GM12878 (cell line): ENCODE results near the gene COMMD1. TPM values are rescaled to one million over a fixed set of nuclear protein-coding genes. Genes with fewer than 3 reads are reported as not detected.

Source experiments
- ATAC-seq: fragments of 200-7000 bp; cut with Tn5 transposase; 3 replicates; pipeline ENCODE4 v1.9.1; 2020; ENCODE audit warnings: mild to moderate bottlenecking, moderate library complexity
- BruUV-seq: library from RNA; stranded (reverse); fragments of 400-500 nt; replicated peaks from 2 replicates; lab custom pipeline; 2021; lab: Mats Ljungman, UMichigan
- CTCF ChIA-PET: fragments of 300-600 bp; sonication (Branson Sonifier 250); formaldehyde crosslinking; extraction: SDS; loops from one replicate; lab custom pipeline; 2021; ENCODE audit warnings: inconsistent platforms; lab: Yijun Ruan, JAX
- POLR2A ChIA-PET: fragments of 350-600 bp; formaldehyde crosslinking; extraction: SDS; loops from one replicate; lab custom pipeline; 2021; ENCODE audit warnings: inconsistent platforms; lab: Charles Lee
- RAD21 ChIA-PET: fragments of 300-600 bp; sonication (Branson Sonifier 250); formaldehyde crosslinking; loops from one replicate; lab custom pipeline; 2023; ENCODE audit warnings: antibody characterized with exemption; ENCODE audit not compliant: unreplicated experiment; lab: Charles Lee
- SMC1A ChIA-PET: fragments of 300-600 bp; sonication (Branson Sonifier 250); formaldehyde crosslinking; loops from one replicate; lab custom pipeline; 2023; ENCODE audit not compliant: unreplicated experiment, uncharacterized antibody; lab: Charles Lee
- DNase-seq: peaks from one replicate; pipeline ENCODE4 v3.0.0-alpha.2; 2011; ENCODE audit warnings: low read depth, low spot score
- FAIRE-seq: peaks from 3 replicates; lab custom pipeline; 2011; peaks lifted over from hg19 to GRCh38; lab: Jason Lieb, UNC
- H2AFZ ChIP-seq: 2 replicates; pipeline ENCODE4 v1.6.0; 2011; ENCODE audit warnings: low read depth, low read length, control low read depth; ENCODE audit not compliant: control insufficient read depth
- H3K27ac ChIP-seq: 2 replicates; pipeline ENCODE4 v1.5.1; 2011; ENCODE audit warnings: control low read depth; ENCODE audit not compliant: control insufficient read depth, insufficient read depth
- H3K27me3 ChIP-seq, 2 experiments: replicated peaks in 1 of 2; 2 replicates each; pipeline versions ENCODE4 v1.6.0 to v1.6.1; 2011; ENCODE audit warnings: low read length in 1 of 2; ENCODE audit not compliant: control insufficient read depth in 2 of 2, insufficient read depth in 2 of 2
- H3K36me3 ChIP-seq, 2 experiments: 2 replicates each; pipeline ENCODE4 v1.5.1; 2011; ENCODE audit warnings: low read length in 1 of 2; ENCODE audit not compliant: control insufficient read depth in 2 of 2, insufficient read depth in 2 of 2
- H3K4me1 ChIP-seq: 2 replicates; pipeline ENCODE4 v1.6.1; 2011; ENCODE audit warnings: mild to moderate bottlenecking, low read length, moderate library complexity, mixed read lengths; ENCODE audit not compliant: control insufficient read depth, insufficient read depth
- H3K4me2 ChIP-seq: 2 replicates; pipeline ENCODE4 v1.6.0; 2011; ENCODE audit warnings: control low read depth; ENCODE audit not compliant: control insufficient read depth, insufficient read depth
- H3K4me3 ChIP-seq: fragments of 200-600 bp; sonication (generic); 2 replicates; pipeline ENCODE4 v1.5.1; 2016
- H3K79me2 ChIP-seq: 2 replicates; pipeline ENCODE4 v1.6.0; 2011; ENCODE audit warnings: low read length; ENCODE audit not compliant: control insufficient read depth, insufficient read depth
- H3K9ac ChIP-seq: 2 replicates; pipeline ENCODE4 v1.8.0; 2011; ENCODE audit warnings: low read length, control low read depth, mixed read lengths; ENCODE audit not compliant: control insufficient read depth, insufficient read depth
- H3K9me3 ChIP-seq: replicated peaks from 3 replicates; pipeline ENCODE4 v1.5.1; 2011; ENCODE audit warnings: mild to moderate bottlenecking, low read length; ENCODE audit not compliant: control insufficient read depth, insufficient read depth
- H4K20me1 ChIP-seq: 2 replicates; pipeline ENCODE4 v1.6.0; 2011; ENCODE audit not compliant: control insufficient read depth, insufficient read depth
- BHLHE40 ChIP-seq, 2 experiments: fragments of 450-650 bp in 1 of 2; IDR thresholded peaks; 2 replicates each; pipeline ENCODE4 v1.6.1; 2011 to 2017; ENCODE audit warnings: low read depth in 2 of 2, borderline replicate concordance in 1 of 2, improper control_type of control experiment in 1 of 2, low read length in 1 of 2, mild to moderate bottlenecking in 1 of 2
- CEBPZ ChIP-seq: fragments of 150-350 bp; IDR thresholded peaks from 2 replicates; pipeline ENCODE4 v1.6.1; 2016; ENCODE audit warnings: low read depth, low read length
- EGR1 ChIP-seq, 2 experiments: IDR thresholded peaks; 1 replicate in 1 of 2; 2 replicates in 1 of 2; pipeline ENCODE4 v1.6.1; 2011 to 2012; ENCODE audit warnings: low read depth in 2 of 2, low read length in 2 of 2, borderline replicate concordance in 1 of 2, mild to moderate bottlenecking in 1 of 2, moderate library complexity in 1 of 2
- FOXK2 ChIP-seq: fragments of 450-650 bp; IDR thresholded peaks from 2 replicates; pipeline ENCODE4 v1.6.1; 2017; ENCODE audit warnings: mild to moderate bottlenecking, moderate library complexity
- KLF5 ChIP-seq: fragments of 450-650 bp; IDR thresholded peaks from 2 replicates; pipeline ENCODE4 v1.6.1; 2014; ENCODE audit warnings: mild to moderate bottlenecking; ENCODE audit not compliant: partially characterized antibody
- PRDM15 ChIP-seq: fragments of 450-650 bp; formaldehyde crosslinking; IDR thresholded peaks from 2 replicates; pipeline ENCODE4 v1.4.0; 2020; ENCODE audit warnings: mild to moderate bottlenecking, moderate library complexity
- YY1 ChIP-seq: IDR thresholded peaks from 2 replicates; pipeline ENCODE4 v1.6.1; 2011; ENCODE audit warnings: low read depth, mild to moderate bottlenecking, low read length
- ZNF274 ChIP-seq: IDR thresholded peaks from one replicate; pipeline ENCODE4 v1.8.0; 2011; ENCODE audit not compliant: insufficient read length, insufficient read depth
- ZNF687 ChIP-seq: fragments of 450-650 bp; IDR thresholded peaks from 2 replicates; pipeline ENCODE4 v1.6.1; 2017; ENCODE audit warnings: mild to moderate bottlenecking, moderate library complexity
- WGBS: methylation state at CpG from one replicate; pipeline ENCODE4 v1.1.6; 2016; ENCODE audit warnings: low lambda C conversion rate; ENCODE audit not compliant: insufficient replicate concordance, insufficient coverage; ENCODE audit errors: missing lambda C conversion rate; 5-methylcytosine and 5-hydroxymethylcytosine counted together
- in situ Hi-C: fragments of 300-500 bp; cut with MboI; formaldehyde crosslinking; loops from 9 replicates; pipeline ENCODE4 v1.14.3; 2018; ENCODE audit warnings: mixed read lengths
- intact Hi-C: fragments of 100-400 bp; cut with micrococcal nuclease; formaldehyde crosslinking; loops from one replicate; pipeline ENCODE4 v1.14.2; 2022; ENCODE audit not compliant: unreplicated experiment
- polyA plus RNA-seq, 11 experiments: library from polyadenylated mRNA; depleted of rRNA in 4 of 11; unstranded in 6 of 11; stranded (reverse) in 5 of 11; fragments of >200 nt; fragmentation: Nextera tagmentation in 4 of 11; fragmentation: Illumina TruSeq in 1 of 11; extraction: Ambion mirVana in 4 of 11; extraction: Trizol in 1 of 11; gene quantifications; 1 replicate in 1 of 11; 2 replicates in 10 of 11; pipeline versions ENCODE4 v1.2.1 to v1.2.3, GENCODE V29; 2011 to 2016; ENCODE audit warnings: inconsistent platforms in 2 of 11, missing spikeins in 2 of 11, low read depth in 1 of 11
- total RNA-seq, 4 experiments: library from RNA; depleted of rRNA in 3 of 4; stranded (reverse); fragments of >200 nt in 3 of 4; fragmentation: Illumina TruSeq in 1 of 4; extraction: Trizol in 1 of 4; gene quantifications; 2 replicates each; pipeline versions ENCODE4 v1.2.1 to v1.2.3, GENCODE V29; 2013 to 2021

The COMMD1 gene
- total and polyA plus RNA-seq, 10 of the 15 experiments (the other 5 are each of a cell fraction or from before 2014, with no cell fraction given): 39.7 to 210 (median 53.7) TPM

- TF ChIP-seq ZNF687: no peak; the same call in 1 of the 2 replicates
- TF ChIP-seq KLF5: peak; percentile 34
- TF ChIP-seq ZNF274: no peak
- no peak for TF ChIP-seq FOXK2
- 0 out of 3 replicates have a peak, but pooled peaks of 1 of the 2 experiments have one; percentile 17 for TF ChIP-seq EGR1 (IDR thresholded peaks at IDR 0.05; ENCODE audit: borderline replicate concordance in 1 of 2, low read depth in 2 of 2, low read length in 2 of 2)
These were observed 194.2 kb downstream of the COMMD1 start (continued) for GRCh38 chr2:62099523-62100175.

GRCh38 chr2:62101886-62102285 lies 196.4 kb downstream of the COMMD1 start:
- RAD21 ChIA-PET: interaction anchor here (1.0 to 4.7 kb wide), 7 partner anchors 27 to 107 kb away, joined by 5 to 40 read pairs (median 15); no protein-coding TSS in a partner anchor
- Histone ChIP-seq H3K36me3 (no peaks in the 10 kb centered on the region), H4K20me1 (no peaks in the 10 kb centered on the region), H3K4me1 (peaks cover 43% of the 10 kb centered on the region), H3K9me3 (no peaks in the 10 kb centered on the region), H3K4me3 (no peak overlapping the region), H3K27me3 (no peaks in the 10 kb centered on the region), H2AFZ (no peak overlapping the region), H3K4me2 (no peak overlapping the region), H3K27ac (no peak overlapping the region), H3K9ac (no peak overlapping the region), H3K79me2 (peaks cover 1% of the 10 kb centered on the region)
- no TSS peak for BruUV-seq
- SMC1A ChIA-PET: interaction anchor here (0.7 to 5.6 kb wide), 18 partner anchors 9 to 296 kb away, joined by 3 to 59 read pairs (median 4); no protein-coding TSS in a partner anchor
- intact Hi-C loops: no loop called here
- in situ Hi-C loops: no loop called here
- CTCF ChIA-PET: interaction anchor here (1.2 to 1.4 kb wide), 2 partner anchors 17 to 69 kb away, joined by 3 read pairs; no protein-coding TSS in a partner anchor
- 96% methylated on average over 2 of the region's 2 CpGs for WGBS
- DNase-seq (no peak), FAIRE-seq (no peak), ATAC-seq (no peak)
- POLR2A ChIA-PET: interaction anchor here (0.6 to 2.6 kb wide), 4 partner anchors 13 to 31 kb away, joined by 3 to 10 read pairs (median 4); no protein-coding TSS in a partner anchor
- TF ChIP-seq YY1: no peak
- no peak for TF ChIP-seq BHLHE40 (IDR thresholded peaks at IDR 0.05; ENCODE audit: borderline replicate concordance in 1 of 2, low read depth in 2 of 2, low read length in 1 of 2)
- TF ChIP-seq PRDM15 (CRISPR knock-in tag): no peak
- TF ChIP-seq CEBPZ: no peak
